ENCODE data around the gene RIMKLB. TPM values are rescaled to one million over a fixed set of nuclear protein-coding genes. Genes with fewer than 3 reads are reported as not detected.
A peak's percentile ranks its signal among the peaks of the same experiment; 100 is the strongest.

The RIMKLB gene
- polyA plus RNA-seq, 1 donor (not counting 4 experiments of a cell fraction or from before 2014, with no cell fraction given): 51.1 TPM

DNA sequence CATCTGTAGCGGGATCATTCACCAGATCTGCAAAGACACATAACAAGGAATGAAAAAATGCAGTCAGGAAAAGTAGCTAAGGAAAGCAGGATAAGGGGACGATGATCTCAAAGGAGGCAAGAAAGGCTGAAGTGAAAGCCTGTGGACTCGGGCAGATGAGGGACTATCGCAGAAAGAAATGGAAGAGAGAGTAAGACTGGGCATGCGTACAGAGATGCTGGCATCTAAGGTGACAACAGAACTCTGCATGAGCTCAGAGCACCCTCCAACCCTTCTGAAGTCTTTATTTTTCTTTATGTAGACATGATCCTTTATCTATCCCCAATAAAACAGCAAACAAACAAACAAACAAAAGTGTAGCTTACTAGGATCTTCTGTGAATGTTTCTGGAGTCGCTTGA lies 42.4 kb upstream of the RIMKLB start:
- no peaks in the 10 kb centered on the region for H4K20me1 ChIP-seq (ENCODE audit: control insufficient read depth, extremely low read depth, insufficient read depth, low read length)
- DNase-seq (ENCODE audit: low read depth, low spot score) (no peak), FAIRE-seq (no peak)
- no peaks in the 10 kb centered on the region for H3K79me2 ChIP-seq (ENCODE audit: control insufficient read depth, insufficient read depth, low read length)
- no peak overlapping the region for H2AFZ ChIP-seq (ENCODE audit: control insufficient read depth, low read length)
- dilution Hi-C loops (cut with MboI; ENCODE audit: extremely low pct_ligation_motif_present, low sequenced_read_pairs): no loop called here
- H3K27ac ChIP-seq (ENCODE audit: control insufficient read depth, insufficient read depth, low read length): no peak overlapping the region
- no peak overlapping the region for H3K4me3 ChIP-seq (ENCODE audit: control insufficient read depth in 2 of 3, extremely low read depth in 1 of 3, insufficient read depth in 2 of 3, low read depth in 1 of 3, low read length in 3 of 3)
- peaks cover 8 to 19% of the 10 kb centered on the region in 2 experiments for H3K36me3 ChIP-seq (ENCODE audit: control insufficient read depth in 2 of 2, extremely low read depth in 1 of 2, insufficient read depth in 2 of 2, low read length in 2 of 2)
- no peaks in the 10 kb centered on the region for H3K9me1 ChIP-seq (ENCODE audit: control insufficient read depth, extremely low read depth, insufficient read depth, low read length)
- no peak overlapping the region for H3K4me2 ChIP-seq (ENCODE audit: control insufficient read depth, extremely low read depth, insufficient read depth, low read depth, low read length)
- TF ChIP-seq EZH2 (IDR thresholded peaks at IDR 0.05; ENCODE audit: low read length): no peak
- no peak for TF ChIP-seq CTCF (optimal IDR thresholded peaks at IDR 0.05 in 1 of 3, IDR thresholded peaks at IDR 0.05 in 1 of 3, conservative IDR thresholded peaks at IDR 0.05 in 1 of 3; ENCODE audit: extremely low read depth in 1 of 3, insufficient read depth in 2 of 3, low read length in 3 of 3)
- peaks cover 23% of the 10 kb centered on the region for H3K4me1 ChIP-seq (ENCODE audit: control insufficient read depth, extremely low read depth, insufficient read depth, low read length)
- no peak overlapping the region for H3K9ac ChIP-seq (ENCODE audit: control insufficient read depth, extremely low read depth, insufficient read depth, low read length)
- H3K27me3 ChIP-seq (ENCODE audit: control insufficient read depth, extremely low read depth, insufficient read depth, low read length): no peaks in the 10 kb centered on the region
- no peaks in the 10 kb centered on the region for H3K9me3 ChIP-seq (ENCODE audit: control insufficient read depth, low read depth, low read length)

- FAIRE-seq: peak; percentile 84
- Histone ChIP-seq H2AFZ (ENCODE audit: control insufficient read depth, low read length) (no peak overlapping the region), H3K4me1 (ENCODE audit: control insufficient read depth, extremely low read depth, insufficient read depth, low read length) (peaks cover 42% of the 10 kb centered on the region), H3K27me3 (ENCODE audit: control insufficient read depth, extremely low read depth, insufficient read depth, low read length) (no peaks in the 10 kb centered on the region), H3K79me2 (ENCODE audit: control insufficient read depth, insufficient read depth, low read length) (peaks cover 11% of the 10 kb centered on the region), H3K4me2 (ENCODE audit: control insufficient read depth, extremely low read depth, insufficient read depth, low read depth, low read length) (peak overlapping the region; percentile 18), H3K9me1 (ENCODE audit: control insufficient read depth, extremely low read depth, insufficient read depth, low read length) (no peaks in the 10 kb centered on the region), H4K20me1 (ENCODE audit: control insufficient read depth, extremely low read depth, insufficient read depth, low read length) (no peaks in the 10 kb centered on the region), H3K9ac (ENCODE audit: control insufficient read depth, extremely low read depth, insufficient read depth, low read length) (peak overlapping the region; percentile 54), H3K9me3 (ENCODE audit: control insufficient read depth, low read depth, low read length) (no peaks in the 10 kb centered on the region), H3K27ac (ENCODE audit: control insufficient read depth, insufficient read depth, low read length) (peak overlapping the region; percentile 77), H3K4me3 (ENCODE audit: control insufficient read depth in 2 of 3, extremely low read depth in 1 of 3, insufficient read depth in 2 of 3, low read depth in 1 of 3, low read length in 3 of 3) (no peak overlapping the region), H3K36me3 (ENCODE audit: control insufficient read depth in 2 of 2, extremely low read depth in 1 of 2, insufficient read depth in 2 of 2, low read length in 2 of 2) (peaks cover 5 to 10% of the 10 kb centered on the region in 2 experiments)
- dilution Hi-C loops (cut with MboI; ENCODE audit: extremely low pct_ligation_motif_present, low sequenced_read_pairs): no loop called here
- TF ChIP-seq EZH2 (IDR thresholded peaks at IDR 0.05; ENCODE audit: low read length) (no peak), CTCF (optimal IDR thresholded peaks at IDR 0.05 in 1 of 3, IDR thresholded peaks at IDR 0.05 in 1 of 3, conservative IDR thresholded peaks at IDR 0.05 in 1 of 3; ENCODE audit: extremely low read depth in 1 of 3, insufficient read depth in 2 of 3, low read length in 3 of 3) (no peak)
- no peak for DNase-seq (ENCODE audit: low read depth, low spot score)
Observed at GRCh38 chr12:8658346-8658745, 39.4 kb upstream of the RIMKLB start.
